Left hindlimb (tissue), 1 donor: ENCODE measurements around the gene SNX11.

ENCODE experiments used
- DNase-seq: peaks from one replicate; pipeline ENCODE4 v3.0.0-alpha.2; 2018

SNX11 gene

GRCh38 chr17:48134912-48135480, 27.4 kb downstream of the SNX11 start:
- DNase-seq, result no peak

- no peak for DNase-seq
Observed at GRCh38 chr17:48137656-48138055, 30.1 kb downstream of the SNX11 start.

- no peak for DNase-seq
Observed at GRCh38 chr17:48139944-48140343, 32.4 kb downstream of the SNX11 start.

DNA sequence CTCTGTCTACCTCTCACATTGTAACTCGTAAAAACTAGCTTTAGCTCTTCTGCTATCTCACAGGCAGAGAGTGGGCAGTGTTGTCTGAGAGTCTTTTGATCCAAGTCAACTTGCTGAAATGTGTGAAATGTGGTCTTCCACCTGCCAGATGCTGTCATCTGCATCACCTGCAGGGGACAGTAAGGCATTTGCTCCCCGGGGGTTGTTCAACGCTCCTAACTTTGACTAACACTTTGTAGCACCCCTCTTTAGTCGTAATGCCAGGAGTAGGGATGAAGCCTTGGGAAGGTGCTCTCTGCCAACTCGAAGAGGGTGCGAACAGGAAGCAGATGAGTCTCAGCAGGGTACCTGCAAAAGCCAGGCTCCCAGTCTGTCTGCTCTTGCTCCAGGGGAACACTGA, 36.1 kb downstream of the SNX11 start:
- DNase-seq, result no peak

DNA sequence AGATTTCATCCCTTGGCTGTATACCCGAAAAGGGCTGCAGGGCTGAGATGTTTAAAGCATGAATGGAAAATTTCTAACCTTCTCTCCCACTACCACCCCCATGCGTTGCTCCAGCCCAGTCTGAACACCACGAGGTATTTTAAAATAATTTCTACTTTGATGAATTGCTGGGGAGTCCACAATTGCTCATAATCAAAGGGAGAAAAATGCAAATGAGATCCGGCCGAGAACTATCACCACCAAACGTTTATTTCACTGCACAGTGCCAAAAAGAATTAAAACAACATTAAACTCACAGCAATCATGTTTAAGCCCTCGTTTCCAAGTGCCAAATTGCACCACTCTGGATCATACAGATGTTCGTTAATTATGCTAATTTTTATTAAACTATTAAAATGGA, 36.7 kb downstream of the SNX11 start:
- DNase-seq, result no peak

- DNase-seq, result no peak
Observed at GRCh38 chr17:48144976-48145798, 37.6 kb downstream of the SNX11 start.

DNA sequence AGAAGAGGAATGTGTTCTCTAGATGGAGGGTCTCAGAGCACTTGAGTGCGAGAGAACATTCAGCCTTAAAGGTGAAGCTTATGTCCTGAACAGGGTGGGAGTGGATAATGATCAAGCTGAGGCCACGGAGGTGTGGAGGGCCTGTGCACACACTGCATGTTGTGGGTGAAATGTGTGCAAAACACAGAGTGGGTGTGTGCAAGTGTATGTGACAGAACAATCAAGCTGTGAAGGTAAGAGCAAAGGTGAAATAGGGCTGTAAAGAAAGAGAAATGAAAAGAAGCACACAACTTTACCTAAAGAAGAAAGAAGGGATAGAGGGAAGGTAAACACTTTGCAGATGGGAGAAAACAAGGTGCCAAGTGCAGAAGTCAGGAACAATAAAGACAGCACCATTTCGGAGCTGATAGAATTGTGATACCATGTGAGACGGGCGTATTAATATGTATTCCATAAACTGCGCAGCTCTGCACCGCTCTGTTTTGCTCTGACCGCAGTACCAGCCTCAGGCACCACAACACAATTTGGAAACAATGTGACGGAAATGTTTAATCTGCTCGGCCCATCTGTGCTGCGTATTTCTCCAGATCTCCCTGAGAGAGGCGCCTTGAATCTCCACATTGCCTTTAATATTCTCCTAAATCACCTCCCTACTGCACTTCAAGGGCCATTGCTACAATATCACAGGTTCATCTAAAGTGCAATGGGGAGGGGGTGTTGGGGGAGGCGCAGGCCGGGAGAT, 40.6 kb downstream of the SNX11 start:
- no peak for DNase-seq

DNA sequence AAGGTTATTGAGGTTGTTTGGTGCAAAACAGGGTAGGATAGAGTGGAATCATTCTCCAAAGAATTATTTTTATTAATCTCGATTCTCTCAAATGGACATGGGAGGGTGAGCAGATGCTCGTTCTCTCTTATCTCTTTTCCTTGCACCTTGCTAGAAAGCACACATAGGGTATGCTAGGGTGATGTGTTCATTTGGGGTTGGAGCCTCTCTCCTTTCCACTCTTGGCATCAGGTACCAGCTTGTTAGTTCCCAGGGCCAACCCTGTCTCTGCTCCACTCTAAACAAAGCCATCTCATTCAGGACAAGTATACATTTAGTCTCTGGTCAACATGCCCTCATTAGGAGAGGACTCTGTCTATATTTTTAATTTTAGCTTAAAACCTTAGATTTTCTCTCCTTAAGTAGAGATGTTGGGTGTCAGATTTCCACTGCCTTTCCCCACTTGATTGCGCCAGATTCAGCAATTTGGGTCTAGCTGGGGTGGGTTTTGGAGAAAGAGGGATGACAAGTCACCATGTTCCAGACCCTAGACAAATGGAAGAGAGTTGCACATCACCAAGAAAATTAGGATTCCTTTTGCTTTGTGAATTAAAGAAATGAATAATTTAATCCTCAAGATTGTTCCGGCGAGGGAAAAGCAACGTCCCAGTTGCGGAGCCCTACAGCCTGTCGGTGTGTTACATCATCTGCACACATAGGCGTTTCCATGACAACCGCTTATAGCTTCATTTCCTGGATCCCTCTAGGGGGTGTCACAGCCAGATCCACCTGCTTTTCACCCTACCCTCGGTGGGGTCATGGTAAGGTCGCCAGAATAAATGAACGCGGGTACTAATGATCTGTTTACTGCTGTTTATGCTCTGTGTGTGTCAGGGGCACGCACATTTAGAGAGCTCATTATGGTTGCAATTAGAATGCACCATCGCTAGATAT, 41.6 kb downstream of the SNX11 start:
- no peak for DNase-seq

- DNase-seq, result no peak
Observed at GRCh38 chr17:48149787-48150463, 42.4 kb downstream of the SNX11 start.

DNA sequence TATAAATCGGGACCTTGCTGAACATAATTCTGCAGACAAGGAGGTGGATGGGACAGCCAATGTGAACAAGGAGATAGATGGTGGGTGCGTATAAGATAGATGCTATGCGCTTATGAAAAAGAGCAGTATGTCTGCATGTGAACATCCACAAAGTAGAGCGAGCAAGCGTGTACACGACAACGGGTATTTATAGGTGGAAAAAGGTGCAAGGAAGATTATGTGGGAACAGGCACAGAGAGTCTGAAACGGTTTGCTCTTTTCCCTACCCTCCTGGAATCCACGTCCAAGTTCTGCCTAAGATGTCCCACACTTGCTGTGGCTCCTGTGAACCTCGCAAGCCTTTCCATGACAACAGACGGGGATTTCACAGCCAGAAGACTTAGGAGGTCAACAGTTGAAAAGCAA, 43.0 kb downstream of the SNX11 start:
- DNase-seq, result no peak

GRCh38 chr17:48151220-48151619, 43.7 kb downstream of the SNX11 start:
- no peak for DNase-seq

DNA sequence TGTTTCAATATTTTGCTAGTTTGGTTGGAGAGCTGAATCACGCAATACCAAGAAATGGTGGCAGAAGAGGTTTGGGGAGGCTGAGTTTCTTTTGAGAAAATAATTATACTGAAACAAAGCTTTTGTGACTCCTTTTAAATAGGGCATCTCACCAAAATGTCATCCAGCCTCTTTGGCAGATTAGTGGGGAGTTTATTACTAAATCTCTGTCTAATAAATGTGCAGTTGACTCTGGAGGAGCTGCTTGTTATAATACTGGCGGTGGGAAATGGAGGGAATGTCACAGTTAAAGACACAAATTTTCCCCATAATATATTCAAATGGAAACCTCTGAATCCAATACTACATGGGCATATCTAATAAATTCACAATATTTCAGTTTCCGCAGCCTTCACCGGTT, 44.7 kb downstream of the SNX11 start:
- no peak for DNase-seq

- DNase-seq, result no peak
Observed at GRCh38 chr17:48153691-48154358, 46.3 kb downstream of the SNX11 start.

GRCh38 chr17:48155889-48156611, 48.5 kb downstream of the SNX11 start:
- DNase-seq, result no peak

GRCh38 chr17:48159232-48159631, 51.7 kb downstream of the SNX11 start:
- DNase-seq, result no peak

GRCh38 chr17:48160177-48161081, 52.9 kb downstream of the SNX11 start:
- DNase-seq, result no peak

- no peak for DNase-seq
Observed at GRCh38 chr17:48161127-48161905, 53.8 kb downstream of the SNX11 start.

- no peak for DNase-seq
Observed at GRCh38 chr17:48162306-48162934, 54.9 kb downstream of the SNX11 start.
